H1 (cell line): ENCODE results near the gene PHC2. TPM values are rescaled to one million over a fixed set of nuclear protein-coding genes. Genes with fewer than 3 reads are reported as not detected.

Source experiments
- CTCF ChIA-PET: fragments of 300-600 bp; sonication (Branson Sonifier 250); formaldehyde crosslinking; loops from one replicate; lab custom pipeline; 2021; ENCODE audit not compliant: partially characterized antibody; lab: Charles Lee
- POLR2A ChIA-PET: fragments of 300-600 bp; sonication (Branson Sonifier 250); formaldehyde crosslinking; loops from one replicate; lab custom pipeline; 2021; ENCODE audit warnings: inconsistent platforms; ENCODE audit not compliant: partially characterized antibody; lab: Charles Lee
- DNase-seq, 2 experiments: peaks; one replicate each; pipeline versions ENCODE4 v3.0.0 to v3.0.0-alpha.2; 2010 to 2022; ENCODE audit warnings: low spot score in 2 of 2, low read depth in 1 of 2, mixed read lengths in 1 of 2
- FAIRE-seq: peaks from 2 replicates; lab custom pipeline; 2011; peaks lifted over from hg19 to GRCh38; lab: Jason Lieb, UNC
- H2AFZ ChIP-seq: 2 replicates; pipeline ENCODE4 v1.8.1; 2012; ENCODE audit warnings: low read length, inconsistent platforms
- H2AK5ac ChIP-seq: 2 replicates; pipeline ENCODE4 v1.6.1; 2013; ENCODE audit warnings: low read depth, low read length
- H2BK120ac ChIP-seq: replicated peaks from 2 replicates; pipeline ENCODE3; 2013; ENCODE audit warnings: low read depth, low read length, inconsistent platforms
- H2BK12ac ChIP-seq: 2 replicates; pipeline ENCODE4 v1.6.1; 2013; ENCODE audit warnings: low read depth, low read length
- H2BK15ac ChIP-seq: 2 replicates; pipeline ENCODE4 v1.6.1; 2013; ENCODE audit warnings: low read length
- H2BK20ac ChIP-seq: 2 replicates; pipeline ENCODE4 v1.6.1; 2013; ENCODE audit warnings: low read length
- H2BK5ac ChIP-seq: 2 replicates; pipeline ENCODE4 v1.6.1; 2013; ENCODE audit warnings: low read depth, low read length
- H3K14ac ChIP-seq: 2 replicates; pipeline ENCODE4 v1.6.1; 2013; ENCODE audit warnings: inconsistent platforms; ENCODE audit not compliant: insufficient read length
- H3K18ac ChIP-seq: 2 replicates; pipeline ENCODE4 v1.6.1; 2013; ENCODE audit warnings: low read length; ENCODE audit errors: extremely low read depth
- H3K23ac ChIP-seq: 2 replicates; pipeline ENCODE4 v1.6.1; 2013; ENCODE audit warnings: inconsistent platforms; ENCODE audit not compliant: insufficient read length
- H3K23me2 ChIP-seq: 2 replicates; pipeline ENCODE4 v1.6.1; 2013; ENCODE audit warnings: low read depth, low read length
- H3K27ac ChIP-seq: 2 replicates; pipeline ENCODE4 v1.6.1; 2011; ENCODE audit warnings: low read depth, low read length, inconsistent platforms
- H3K27me3 ChIP-seq, 4 experiments: replicated peaks in 1 of 4; 1 replicate in 1 of 4; 2 replicates in 3 of 4; pipeline versions ENCODE4 v1.6.1 to v1.8.1; 2011 to 2013; ENCODE audit warnings: low read length in 3 of 4, mild to moderate bottlenecking in 3 of 4, inconsistent platforms in 2 of 4, mixed read lengths in 2 of 4, moderate library complexity in 1 of 4; ENCODE audit not compliant: control insufficient read depth in 3 of 4, insufficient read depth in 3 of 4; ENCODE audit errors: extremely low read depth in 1 of 4
- H3K36me3 ChIP-seq, 4 experiments: 2 replicates each; pipeline versions ENCODE4 v1.6.1 to v1.8.1; 2011 to 2013; ENCODE audit warnings: mild to moderate bottlenecking in 4 of 4, low read length in 3 of 4, moderate library complexity in 2 of 4, control low read depth in 1 of 4, inconsistent platforms in 1 of 4; ENCODE audit not compliant: insufficient read depth in 4 of 4, control insufficient read depth in 2 of 4
- H3K4ac ChIP-seq: replicated peaks from 2 replicates; pipeline ENCODE3; 2013; ENCODE audit warnings: low read length, low read depth, mixed read lengths, inconsistent platforms; ENCODE audit not compliant: insufficient read length
- H3K4me1 ChIP-seq, 4 experiments: replicated peaks in 1 of 4; 1 replicate in 1 of 4; 2 replicates in 3 of 4; pipeline versions ENCODE4 v1.6.1 to v1.8.1; 2011 to 2013; ENCODE audit warnings: low read length in 3 of 4, inconsistent platforms in 2 of 4, mixed read lengths in 1 of 4; ENCODE audit not compliant: insufficient read depth in 4 of 4, control insufficient read depth in 3 of 4
- H3K4me2 ChIP-seq, 2 experiments: 2 replicates each; pipeline versions ENCODE4 v1.6.1 to v1.8.1; 2011 to 2013; ENCODE audit warnings: low read depth in 2 of 2, low read length in 2 of 2, control low read depth in 1 of 2, inconsistent platforms in 1 of 2, mild to moderate bottlenecking in 1 of 2; ENCODE audit not compliant: insufficient read depth in 1 of 2
- H3K4me3 ChIP-seq, 4 experiments: fragments of 200-600, 300-600 bp in 1 of 4; sonication (generic), shearing (Covaris generic), sonication (Bioruptor Twin) in 1 of 4; 2 replicates each; pipeline versions ENCODE4 v1.5.1 to v1.8.1; 2011 to 2016; ENCODE audit warnings: low read length in 4 of 4, low read depth in 3 of 4, control low read depth in 2 of 4, inconsistent platforms in 2 of 4, mild to moderate bottlenecking in 2 of 4, mixed read lengths in 1 of 4, moderate library complexity in 1 of 4; ENCODE audit not compliant: insufficient read depth in 2 of 4; ENCODE audit errors: extremely low read depth in 1 of 4
- H3K56ac ChIP-seq: replicated peaks from 2 replicates; pipeline ENCODE3; 2013; ENCODE audit warnings: low read depth, mild to moderate bottlenecking, mixed read lengths, low read length, inconsistent platforms; ENCODE audit not compliant: insufficient read length
- H3K79me1 ChIP-seq: 2 replicates; pipeline ENCODE4 v1.6.1; 2013; ENCODE audit warnings: low read depth, low read length, control low read depth
- H3K79me2 ChIP-seq, 2 experiments: 2 replicates each; pipeline versions ENCODE4 v1.6.1 to v1.8.1; 2012 to 2013; ENCODE audit warnings: low read length in 2 of 2, mild to moderate bottlenecking in 2 of 2, inconsistent platforms in 1 of 2; ENCODE audit not compliant: insufficient read depth in 2 of 2, control insufficient read depth in 1 of 2
- H3K9ac ChIP-seq, 4 experiments: replicated peaks in 1 of 4; 1 replicate in 1 of 4; 2 replicates in 3 of 4; pipeline versions ENCODE4 v1.6.1 to v1.8.1; 2011 to 2013; ENCODE audit warnings: low read depth in 3 of 4, low read length in 3 of 4, control low read depth in 2 of 4, mild to moderate bottlenecking in 2 of 4, moderate library complexity in 2 of 4, inconsistent platforms in 1 of 4; ENCODE audit errors: extremely low read depth in 1 of 4
- H3K9me3 ChIP-seq, 2 experiments: 2 replicates each; pipeline versions ENCODE4 v1.6.1 to v1.8.1; 2012 to 2013; ENCODE audit warnings: mild to moderate bottlenecking in 2 of 2, moderate library complexity in 2 of 2, control low read depth in 1 of 2, inconsistent platforms in 1 of 2, low read depth in 1 of 2, low read length in 1 of 2, mixed read lengths in 1 of 2; ENCODE audit not compliant: insufficient read depth in 2 of 2
- H4K20me1 ChIP-seq, 2 experiments: replicated peaks in 1 of 2; 2 replicates each; pipeline versions ENCODE3 to v1.8.1; 2011 to 2013; ENCODE audit warnings: inconsistent platforms in 2 of 2, low read length in 2 of 2, mild to moderate bottlenecking in 1 of 2; ENCODE audit not compliant: insufficient read depth in 2 of 2, control insufficient read depth in 1 of 2
- H4K5ac ChIP-seq: 2 replicates; pipeline ENCODE4 v1.6.1; 2013; ENCODE audit warnings: low read length, low read depth, mixed read lengths, inconsistent platforms; ENCODE audit not compliant: insufficient read length
- H4K8ac ChIP-seq: 2 replicates; pipeline ENCODE4 v1.8.0; 2013; ENCODE audit warnings: mild to moderate bottlenecking, moderate library complexity, low read length, inconsistent platforms; ENCODE audit not compliant: insufficient read depth; ENCODE audit errors: extremely low read depth
- H4K91ac ChIP-seq: replicated peaks from 2 replicates; pipeline ENCODE3; 2013; ENCODE audit warnings: low read length, mixed read lengths, inconsistent platforms; ENCODE audit not compliant: insufficient read length
- BACH1 ChIP-seq: IDR thresholded peaks from 2 replicates; pipeline ENCODE4 v1.6.1; 2012; ENCODE audit warnings: low read length, improper control_type of control experiment
- BRCA1 ChIP-seq: IDR thresholded peaks from 2 replicates; pipeline ENCODE4 v1.6.1; 2012; ENCODE audit warnings: low read depth, low read length, improper control_type of control experiment
- CEBPB ChIP-seq: IDR thresholded peaks from 2 replicates; pipeline ENCODE4 v1.6.1; 2012; ENCODE audit warnings: low read depth, low read length
- CREB1 ChIP-seq: IDR thresholded peaks from 2 replicates; pipeline ENCODE4 v1.6.1; 2012; ENCODE audit warnings: inconsistent platforms
- EGR1 ChIP-seq: IDR thresholded peaks from 2 replicates; pipeline ENCODE4 v1.6.1; 2011; ENCODE audit warnings: low read depth, low read length, borderline replicate concordance
- EZH2 ChIP-seq: fragments of 200-600 bp; sonication (generic); IDR thresholded peaks from 2 replicates; pipeline ENCODE4 v1.7.1; 2012; ENCODE audit warnings: low read depth, mild to moderate bottlenecking, moderate library complexity, low read length, inconsistent platforms; ENCODE audit not compliant: severe bottlenecking
- NRF1 ChIP-seq: IDR thresholded peaks from 2 replicates; pipeline ENCODE4 v1.6.1; 2011; ENCODE audit warnings: mild to moderate bottlenecking, low read depth, low read length, improper control_type of control experiment
- POLR2A ChIP-seq, 2 experiments: IDR thresholded peaks; 1 replicate in 1 of 2; 2 replicates in 1 of 2; pipeline ENCODE4 v1.6.1; 2011; ENCODE audit warnings: low read depth in 2 of 2, low read length in 2 of 2, mild to moderate bottlenecking in 2 of 2; ENCODE audit errors: control extremely low read depth in 1 of 2
- RXRA ChIP-seq: IDR thresholded peaks from 2 replicates; pipeline ENCODE4 v1.6.1; 2011; ENCODE audit warnings: low read depth, mild to moderate bottlenecking, low read length, moderate library complexity; ENCODE audit not compliant: insufficient read depth
- SIRT6 ChIP-seq: IDR thresholded peaks from one replicate; pipeline ENCODE4 v1.7.1; 2012; ENCODE audit warnings: low read length, inconsistent platforms
- SP1 ChIP-seq: IDR thresholded peaks from 2 replicates; pipeline ENCODE4 v1.6.1; 2011; ENCODE audit warnings: low read depth, low read length
- TBP ChIP-seq: IDR thresholded peaks from 2 replicates; pipeline ENCODE4 v1.6.1; 2011; ENCODE audit warnings: low read depth, low read length, improper control_type of control experiment
- WGBS, 2 experiments: shearing (Covaris generic) in 1 of 2; methylation state at CpG; one replicate each; pipeline versions ENCODE4 v1.1.6 to v1.1.7; 2013 to 2015; ENCODE audit warnings: low lambda C conversion rate in 2 of 2, mixed read lengths in 2 of 2, inconsistent platforms in 1 of 2, low coverage in 1 of 2, missing lambda C conversion rate in 1 of 2; ENCODE audit not compliant: insufficient replicate concordance in 2 of 2, insufficient coverage in 1 of 2, insufficient read length in 1 of 2; ENCODE audit errors: extremely low coverage in 1 of 2, missing lambda C conversion rate in 1 of 2; 5-methylcytosine and 5-hydroxymethylcytosine counted together
- polyA plus RNA-seq, 7 experiments: library from polyadenylated mRNA; depleted of rRNA in 3 of 7; stranded (reverse) in 5 of 7; unstranded in 2 of 7; fragments of >200 nt in 5 of 7; fragments of 200-250 nt in 2 of 7; gene quantifications; 1 replicate in 5 of 7; 2 replicates in 1 of 7; 4 replicates in 1 of 7; pipeline versions ENCODE4 v1.2.1 to v1.2.3, GENCODE V29; 2011 to 2013; ENCODE audit warnings: missing spikeins in 2 of 7, mixed read lengths in 2 of 7
- total RNA-seq: library from RNA; stranded (reverse); fragmentation: NEBNext Ultra II Directional; extraction: Animal tissue kit (Norgen Biotek cat#: 25700); gene quantifications from 2 replicates; pipeline ENCODE4 v1.2.1, GENCODE V29; 2021
- TF ChIP-seq, protein P1 (sequence below): IDR thresholded peaks from 2 replicates; pipeline ENCODE4 v1.6.1; 2012; ENCODE audit warnings: inconsistent platforms

Gene PHC2
- total and polyA plus RNA-seq, 2 of the 8 experiments (the other 6 are each of a cell fraction or from before 2014, with no cell fraction given): 5.6 to 14.2 TPM

DNA sequence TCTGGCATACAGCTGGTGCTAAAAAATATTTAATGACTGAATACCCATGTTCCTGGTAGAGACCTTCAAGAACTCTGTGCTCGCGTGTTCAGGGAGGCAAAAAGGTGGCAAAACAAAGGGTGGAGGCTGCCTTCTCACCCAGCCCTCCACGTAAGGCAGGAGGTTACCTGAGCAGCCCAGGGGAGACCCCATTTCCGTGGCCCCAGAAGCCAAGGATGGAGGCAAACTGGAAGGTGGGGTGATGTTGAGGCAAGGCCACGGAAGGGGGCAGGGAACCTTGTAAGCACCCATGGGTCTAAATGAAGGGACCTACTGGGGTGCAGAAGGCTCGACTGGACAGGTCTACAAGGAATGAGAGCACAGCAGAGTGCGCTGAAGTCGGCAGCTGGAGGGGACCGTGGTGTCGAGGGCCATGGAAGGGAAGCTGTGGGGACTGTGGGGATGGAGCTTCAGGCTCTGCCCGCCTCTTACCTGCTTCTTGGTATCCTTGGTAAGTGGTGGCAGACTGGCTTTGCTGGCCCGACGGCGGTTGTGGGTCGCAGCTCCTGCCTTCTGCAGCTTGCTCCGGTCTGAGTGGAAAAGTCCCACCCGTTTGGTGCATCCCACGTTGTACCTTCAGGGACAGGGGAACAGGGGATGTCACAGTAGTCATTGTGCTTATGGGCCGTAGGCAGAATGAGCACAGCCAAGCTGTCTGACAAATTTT is 101.1 kb downstream of the PHC2 start:
- no peak overlapping the region for H4K91ac ChIP-seq
- CTCF ChIA-PET: interaction anchor here (0.6 to 5.0 kb wide), 7 partner anchors 9 to 39 kb away, joined by 3 to 36 read pairs (median 5); partner anchors contain the start of gene A3GALT2
- no peak overlapping the region for H3K14ac ChIP-seq
- H3K23me2 ChIP-seq: no peaks in the 10 kb centered on the region
- H4K8ac ChIP-seq: no peak overlapping the region
- H3K79me2 ChIP-seq: no peaks in the 10 kb centered on the region
- no peak overlapping the region for H2BK5ac ChIP-seq
- no peak overlapping the region for H3K18ac ChIP-seq
- H2BK12ac ChIP-seq: no peak overlapping the region
- no peaks in the 10 kb centered on the region for H3K9me3 ChIP-seq
- no peak overlapping the region for H3K4me3 ChIP-seq
- no peak overlapping the region for H3K4ac ChIP-seq
- H2AFZ ChIP-seq: no peak overlapping the region
- no peak for FAIRE-seq
- H2AK5ac ChIP-seq: no peak overlapping the region
- H2BK20ac ChIP-seq: no peak overlapping the region
- DNase-seq: no peak
- H3K9ac ChIP-seq: no peak overlapping the region
- H4K20me1 ChIP-seq: peaks cover 0 to 6% of the 10 kb centered on the region in 2 experiments
- H3K23ac ChIP-seq: no peak overlapping the region
- no peak overlapping the region for H3K27ac ChIP-seq
- no peak overlapping the region for H2BK120ac ChIP-seq
- WGBS, 2 experiments: 88% methylated on average over 13 of the region's 19 CpGs; no CpG with 5 or more reads in 1 of the 2 experiments
- H2BK15ac ChIP-seq: no peak overlapping the region
- H3K4me2 ChIP-seq: no peak overlapping the region
- no peak overlapping the region for H4K5ac ChIP-seq
- POLR2A ChIA-PET: interaction anchor here (2.2 kb wide), 1 partner anchor 9 kb away, joined by 10 read pairs; no protein-coding TSS in a partner anchor
- no peaks in the 10 kb centered on the region for H3K79me1 ChIP-seq
- peaks cover 0 to 12% (median 7%) of the 10 kb centered on the region in 4 experiments; a peak in 5 of 8 replicates for H3K36me3 ChIP-seq
- no peaks in the 10 kb centered on the region for H3K27me3 ChIP-seq
- H3K4me1 ChIP-seq: peaks cover 0 to 3% (median 0%) of the 10 kb centered on the region in 4 experiments; a peak in 1 of 7 replicates
- H3K56ac ChIP-seq: no peak overlapping the region
- TF ChIP-seq EGR1 (no peak), SIRT6 (no peak), CEBPB (no peak), EZH2 (no peak), SP1 (no peak), BACH1 (no peak), RXRA (no peak), NRF1 (no peak), POLR2A (IDR thresholded peaks at IDR 0.05; ENCODE audit: control extremely low read depth in 1 of 2, low read depth in 2 of 2, low read length in 2 of 2) (no peak), TBP (no peak), BRCA1 (no peak), CREB1 (no peak)
- TF ChIP-seq, protein P1, sequence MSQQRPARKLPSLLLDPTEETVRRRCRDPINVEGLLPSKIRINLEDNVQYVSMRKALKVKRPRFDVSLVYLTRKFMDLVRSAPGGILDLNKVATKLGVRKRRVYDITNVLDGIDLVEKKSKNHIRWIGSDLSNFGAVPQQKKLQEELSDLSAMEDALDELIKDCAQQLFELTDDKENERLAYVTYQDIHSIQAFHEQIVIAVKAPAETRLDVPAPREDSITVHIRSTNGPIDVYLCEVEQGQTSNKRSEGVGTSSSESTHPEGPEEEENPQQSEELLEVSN: no peak
